K562 (cell line): Measurements from ENCODE around the gene ETV3L.

Source experiments
- CHD4 ChIP-seq: fragments of 200-600 bp; sonication (generic); IDR thresholded peaks from 3 replicates; pipeline ENCODE4 v1.6.1; 2012; ENCODE audit warnings: low read depth, mild to moderate bottlenecking, mixed read lengths, low read length, inconsistent platforms; ENCODE audit not compliant: insufficient read depth, insufficient replicate concordance, poor library complexity, severe bottlenecking
- GATA2 ChIP-seq: sonication (generic); formaldehyde crosslinking; IDR thresholded peaks from 2 replicates; pipeline ENCODE4 v1.4.0; 2020; ENCODE audit warnings: mild to moderate bottlenecking, missing genetic modification reagents
- POLR2A ChIP-seq: fragments of 450-650 bp; conservative IDR thresholded peaks from 2 replicates; pipeline ENCODE4 v1.6.1; 2016
- U2AF2 ChIP-seq: fragments of 200-400 bp; formaldehyde crosslinking; optimal IDR thresholded peaks from 2 replicates; pipeline ENCODE3; 2017; ENCODE audit warnings: low read depth, mild to moderate bottlenecking, low read length
- ZBTB34 ChIP-seq: fragments of 250-450 bp; sonication (Bioruptor Pico); IDR thresholded peaks from 2 replicates; pipeline ENCODE4 v1.8.0; 2021; ENCODE audit warnings: mild to moderate bottlenecking, moderate library complexity
- TF ChIP-seq, protein P1 (sequence below): sonication (generic); formaldehyde crosslinking; IDR thresholded peaks from 2 replicates; pipeline ENCODE4 v1.8.0; 2022; ENCODE audit warnings: mild to moderate bottlenecking, low read depth, missing genetic modification reagents

DNA sequence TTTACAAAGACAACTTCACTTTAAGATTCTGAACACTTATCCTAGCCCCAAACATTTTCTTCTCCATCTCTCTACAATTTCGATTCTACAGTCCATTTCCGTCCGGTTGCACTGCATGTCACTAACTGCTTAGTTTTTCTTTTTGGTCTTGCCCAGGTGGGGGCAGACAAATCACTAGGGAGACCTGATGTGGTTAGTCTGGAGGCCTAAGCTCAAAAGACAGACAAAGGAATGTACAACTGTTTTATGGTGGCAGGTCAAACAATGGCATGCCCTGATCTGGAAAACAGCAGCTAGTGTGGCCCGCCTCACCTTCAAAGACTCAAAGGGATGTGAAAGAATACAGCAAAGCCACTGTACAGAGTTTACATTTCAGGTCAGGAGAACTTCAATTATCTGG, 34.8 kb upstream of the ETV3L start:
- no peak for TF ChIP-seq CHD4
- no peak for TF ChIP-seq ZBTB34 (CRISPR knock-in tag)
- TF ChIP-seq POLR2A = no peak
- no peak for TF ChIP-seq U2AF2
- TF ChIP-seq GATA2 (CRISPR knock-in tag) = no peak
- TF ChIP-seq, protein P1, sequence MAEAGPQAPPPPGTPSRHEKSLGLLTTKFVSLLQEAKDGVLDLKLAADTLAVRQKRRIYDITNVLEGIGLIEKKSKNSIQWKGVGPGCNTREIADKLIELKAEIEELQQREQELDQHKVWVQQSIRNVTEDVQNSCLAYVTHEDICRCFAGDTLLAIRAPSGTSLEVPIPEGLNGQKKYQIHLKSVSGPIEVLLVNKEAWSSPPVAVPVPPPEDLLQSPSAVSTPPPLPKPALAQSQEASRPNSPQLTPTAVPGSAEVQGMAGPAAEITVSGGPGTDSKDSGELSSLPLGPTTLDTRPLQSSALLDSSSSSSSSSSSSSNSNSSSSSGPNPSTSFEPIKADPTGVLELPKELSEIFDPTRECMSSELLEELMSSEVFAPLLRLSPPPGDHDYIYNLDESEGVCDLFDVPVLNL (CRISPR knock-in tag) = no peak
